GM23248 (cell line): Measurements from ENCODE around the gene CASP9. TPM values are rescaled to one million over a fixed set of nuclear protein-coding genes. Genes with fewer than 3 reads are reported as not detected.

Experiments
- DNase-seq: peaks from one replicate; pipeline ENCODE4 v3.0.0-alpha.2; 2015
- H2AFZ ChIP-seq: fragments of 200-600 bp; sonication (generic); 2 replicates; pipeline ENCODE4 v1.6.1; 2016; ENCODE audit warnings: antibody characterized with exemption
- H3F3A ChIP-seq: fragments of 200-600 bp; sonication (generic); 2 replicates; pipeline ENCODE4 v1.6.1; 2016; ENCODE audit warnings: mild to moderate bottlenecking, antibody characterized with exemption, mixed run types; ENCODE audit not compliant: insufficient read depth
- H3K27ac ChIP-seq: fragments of 200-600 bp; sonication (generic); 2 replicates; pipeline ENCODE4 v1.5.1; 2016; ENCODE audit warnings: mild to moderate bottlenecking
- H3K27me3 ChIP-seq: fragments of 200-600 bp; sonication (generic); replicated peaks from 2 replicates; pipeline ENCODE4 v1.6.1; 2016; ENCODE audit warnings: mild to moderate bottlenecking; ENCODE audit not compliant: insufficient read depth
- H3K36me3 ChIP-seq: fragments of 200-600 bp; sonication (generic); 2 replicates; pipeline ENCODE4 v1.6.1; 2016; ENCODE audit warnings: low read depth, mild to moderate bottlenecking
- H3K4me1 ChIP-seq: fragments of 200-600 bp; sonication (generic); 2 replicates; pipeline ENCODE4 v1.6.1; 2016; ENCODE audit warnings: mild to moderate bottlenecking; ENCODE audit not compliant: insufficient read depth
- H3K4me2 ChIP-seq: fragments of 200-600 bp; sonication (generic); one replicate; pipeline ENCODE4 v1.6.1; 2016; ENCODE audit warnings: mild to moderate bottlenecking; ENCODE audit not compliant: unreplicated experiment
- H3K4me3 ChIP-seq: fragments of 200-600 bp; sonication (generic); 2 replicates; pipeline ENCODE4 v1.5.1; 2016; ENCODE audit warnings: mild to moderate bottlenecking
- H3K79me2 ChIP-seq: fragments of 200-600 bp; sonication (generic); 2 replicates; pipeline ENCODE4 v1.6.1; 2016; ENCODE audit warnings: mild to moderate bottlenecking; ENCODE audit not compliant: insufficient read depth
- H3K9ac ChIP-seq: fragments of 200-600 bp; sonication (generic); 2 replicates; pipeline ENCODE4 v1.6.1; 2016; ENCODE audit warnings: mild to moderate bottlenecking
- H3K9me2 ChIP-seq: fragments of 200-600 bp; sonication (generic); 2 replicates; pipeline ENCODE4 v1.6.1; 2016; ENCODE audit warnings: mixed run types, mild to moderate bottlenecking, moderate library complexity; ENCODE audit not compliant: insufficient read depth
- H3K9me3 ChIP-seq: fragments of 200-600 bp; sonication (generic); one replicate; pipeline ENCODE4 v1.6.1; 2017; ENCODE audit warnings: low read depth
- H4K20me1 ChIP-seq: fragments of 200-600 bp; sonication (generic); 2 replicates; pipeline ENCODE4 v1.6.0; 2016; ENCODE audit not compliant: insufficient read depth
- EZH2 ChIP-seq: fragments of 200-600 bp; sonication (generic); IDR thresholded peaks from 2 replicates; pipeline ENCODE4 v1.6.1; 2018; ENCODE audit warnings: antibody characterized with exemption, mild to moderate bottlenecking; ENCODE audit not compliant: insufficient read depth, poor library complexity, severe bottlenecking
- EZH2phosphoT487 ChIP-seq: fragments of 200-600 bp; sonication (generic); IDR thresholded peaks from 2 replicates; pipeline ENCODE4 v1.6.1; 2018; ENCODE audit warnings: antibody characterized with exemption, moderate library complexity, mild to moderate bottlenecking, low read depth; ENCODE audit not compliant: insufficient read depth
- WGBS, 2 experiments: methylation state at CpG; one replicate each; pipeline ENCODE4 v1.1.6; 2015 to 2017; ENCODE audit warnings: low lambda C conversion rate in 2 of 2, low coverage in 1 of 2; ENCODE audit errors: missing lambda C conversion rate in 2 of 2; 5-methylcytosine and 5-hydroxymethylcytosine counted together
- in situ Hi-C: fragments of 300-500 bp; cut with MboI; formaldehyde crosslinking; loops from 2 replicates; pipeline ENCODE4 v1.15.0; 2020
- polyA plus RNA-seq: library from polyadenylated mRNA; unstranded; fragments of >200 nt; fragmentation: Nextera tagmentation; extraction: Ambion mirVana; gene quantifications from 2 replicates; pipeline ENCODE4 v1.2.1, GENCODE V29; 2016
- total RNA-seq: library from RNA; depleted of rRNA; stranded (reverse); fragments of >200 nt; shearing (Covaris generic); gene quantifications from 2 replicates; pipeline ENCODE4 v1.2.3, GENCODE V29; 2014

Gene CASP9
- total and polyA plus RNA-seq, 2 experiments from 2014 or later, result 6.7 to 15.8 TPM

- Histone ChIP-seq H3K79me2 (no peaks in the 10 kb centered on the region), H3K9me3 (no peaks in the 10 kb centered on the region), H3K27me3 (no peaks in the 10 kb centered on the region), H3K9ac (no peak overlapping the region), H4K20me1 (no peaks in the 10 kb centered on the region), H3K9me2 (no peaks in the 10 kb centered on the region), H3K4me3 (no peak overlapping the region), H3K4me2 (no peak overlapping the region), H3K4me1 (no peaks in the 10 kb centered on the region), H3F3A (no peaks in the 10 kb centered on the region), H2AFZ (no peak overlapping the region), H3K27ac (no peak overlapping the region), H3K36me3 (peaks cover 30% of the 10 kb centered on the region)
- DNase-seq, result no peak
- TF ChIP-seq EZH2phosphoT487 (no peak), EZH2 (no peak)
- WGBS, 2 experiments, result 42 to 51% methylated on average over 6 of the region's 6 CpGs
- in situ Hi-C loops, result no loop called here
Measured at GRCh38 chr1:15550573-15550972, 26.6 kb upstream of the CASP9 start.

GRCh38 chr1:15546641-15547040 is 22.6 kb upstream of the CASP9 start:
- TF ChIP-seq EZH2 (no peak), EZH2phosphoT487 (no peak)
- in situ Hi-C loops, result no loop called here
- peaks cover 41% of the 10 kb centered on the region for H3K36me3 ChIP-seq

GRCh38 chr1:15543589-15544568 is 19.9 kb upstream of the CASP9 start:
- Histone ChIP-seq H2AFZ (0 out of 2 replicates have a peak overlapping the region, but pooled peaks have one; percentile 27), H3K9ac (peak overlapping the region; percentile 32), H3K4me2 (peak overlapping the region; percentile 58), H3K79me2 (no peaks in the 10 kb centered on the region), H3F3A (peaks cover 25% of the 10 kb centered on the region), H3K4me1 (peaks cover 24% of the 10 kb centered on the region), H4K20me1 (no peaks in the 10 kb centered on the region), H3K27ac (peak overlapping the region; percentile 56), H3K9me2 (no peaks in the 10 kb centered on the region), H3K4me3 (peak overlapping the region; percentile 16; the same call in 1 of the 2 replicates), H3K27me3 (no peaks in the 10 kb centered on the region), H3K36me3 (peaks cover 51% of the 10 kb centered on the region), H3K9me3 (no peaks in the 10 kb centered on the region)
- in situ Hi-C loops, result no loop called here
- peak; percentile 81 for DNase-seq
- 62% methylated on average over 12 of the region's 12 CpGs for WGBS, 2 experiments
- TF ChIP-seq EZH2phosphoT487, result no peak
- TF ChIP-seq EZH2, result no peak

More at GRCh38 chr1:15546641-15547040, 22.6 kb upstream of the CASP9 start:
- Histone ChIP-seq H3K27ac (no peak overlapping the region), H3F3A (peaks cover 25% of the 10 kb centered on the region), H3K4me3 (no peak overlapping the region), H2AFZ (no peak overlapping the region), H3K9ac (no peak overlapping the region), H3K9me2 (no peaks in the 10 kb centered on the region), H3K9me3 (no peaks in the 10 kb centered on the region), H3K27me3 (no peaks in the 10 kb centered on the region), H4K20me1 (no peaks in the 10 kb centered on the region), H3K4me2 (no peak overlapping the region), H3K79me2 (no peaks in the 10 kb centered on the region), H3K4me1 (peaks cover 17% of the 10 kb centered on the region)
- WGBS, 2 experiments, result 93% methylated on average over 2 of the region's 2 CpGs
- no peak for DNase-seq

- peak overlapping the region; percentile 32 for H3K9ac ChIP-seq
- H3K36me3 ChIP-seq, result peaks cover 44% of the 10 kb centered on the region
- DNase-seq, result no peak
- 99% methylated on average over 5 of the region's 5 CpGs for WGBS, 2 experiments
- H3K4me2 ChIP-seq, result peak overlapping the region; percentile 58
- 0 out of 2 replicates have a peak overlapping the region, but pooled peaks have one; percentile 27 for H2AFZ ChIP-seq
- H3K9me2 ChIP-seq, result no peaks in the 10 kb centered on the region
- no peaks in the 10 kb centered on the region for H4K20me1 ChIP-seq
- no peaks in the 10 kb centered on the region for H3K9me3 ChIP-seq
- TF ChIP-seq EZH2, result no peak
- no peak for TF ChIP-seq EZH2phosphoT487
- peaks cover 24% of the 10 kb centered on the region for H3K4me1 ChIP-seq
- H3K27me3 ChIP-seq, result no peaks in the 10 kb centered on the region
- no peaks in the 10 kb centered on the region for H3K79me2 ChIP-seq
- peak overlapping the region; percentile 16; the same call in 1 of the 2 replicates for H3K4me3 ChIP-seq
- in situ Hi-C loops, result no loop called here
- H3F3A ChIP-seq, result peaks cover 25% of the 10 kb centered on the region
- peak overlapping the region; percentile 56 for H3K27ac ChIP-seq
Measured at GRCh38 chr1:15543251-15543588, 19.2 kb upstream of the CASP9 start.
